Hindlimb muscle (tissue), 1 donor: ENCODE data around the gene XYLB. TPM values are rescaled to one million over a fixed set of nuclear protein-coding genes. Genes with fewer than 3 reads are reported as not detected.
"Not testable (repeated sequence)": the region's sequence is repeated elsewhere in the genome, so short reads cannot be mapped to it uniquely, and the experiment has no call there.

Source experiments
- DNase-seq: peaks from one replicate; pipeline ENCODE4 v3.0.0-alpha.2; 2013
- polyA plus RNA-seq: library from polyadenylated mRNA; unstranded; fragments of 120-200 nt; gene quantifications from one replicate; pipeline ENCODE4 v1.2.1, GENCODE V29; 2013; ENCODE audit not compliant: insufficient read length

XYLB gene
- polyA plus RNA-seq, 1 donor = 3.9 TPM

- DNase-seq = peak; percentile 29
These were observed 50.7 kb downstream of the XYLB start for GRCh38 chr3:38397320-38397719.

GRCh38 chr3:38401246-38401962, 54.8 kb downstream of the XYLB start:
- no peak for DNase-seq

DNA sequence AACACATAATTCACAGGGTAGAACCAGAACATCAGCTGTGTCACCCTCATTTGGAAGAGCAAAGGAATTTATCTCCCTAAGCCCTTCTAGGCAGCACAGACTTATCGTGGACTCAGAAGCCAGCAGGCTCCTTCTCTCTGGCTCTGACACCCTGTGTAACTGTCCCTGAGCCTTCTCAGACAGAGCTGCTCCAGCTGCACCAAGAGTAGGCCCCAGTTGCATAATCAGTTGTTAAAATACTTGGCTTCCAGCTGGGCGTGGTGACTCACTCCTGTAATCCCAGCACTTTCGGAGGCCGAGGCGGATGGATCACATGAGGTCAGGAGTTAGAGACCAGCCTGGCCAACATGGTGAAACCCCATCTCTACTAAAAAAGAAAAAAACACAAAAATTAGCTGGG, 57.7 kb downstream of the XYLB start:
- DNase-seq = no peak

DNA sequence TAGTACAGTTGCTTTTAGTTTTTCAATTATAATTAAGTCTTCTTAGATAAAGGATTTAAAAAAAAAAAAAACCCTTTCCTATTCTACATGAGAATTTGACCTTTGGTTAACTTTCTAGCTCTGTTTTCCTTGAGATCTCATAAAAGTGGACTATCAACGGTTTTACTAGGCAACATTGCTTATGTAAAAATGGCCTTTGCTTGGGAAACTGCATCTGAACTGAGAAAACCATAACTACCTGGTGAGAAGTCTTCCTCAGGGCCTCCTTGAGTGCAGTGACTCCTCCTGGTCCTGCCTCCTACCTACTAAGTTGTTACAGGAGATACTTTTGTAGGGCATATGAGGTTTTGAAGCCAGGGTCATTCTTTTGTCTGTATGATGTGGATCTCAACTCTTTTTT, 65.0 kb downstream of the XYLB start:
- DNase-seq = no peak

DNA sequence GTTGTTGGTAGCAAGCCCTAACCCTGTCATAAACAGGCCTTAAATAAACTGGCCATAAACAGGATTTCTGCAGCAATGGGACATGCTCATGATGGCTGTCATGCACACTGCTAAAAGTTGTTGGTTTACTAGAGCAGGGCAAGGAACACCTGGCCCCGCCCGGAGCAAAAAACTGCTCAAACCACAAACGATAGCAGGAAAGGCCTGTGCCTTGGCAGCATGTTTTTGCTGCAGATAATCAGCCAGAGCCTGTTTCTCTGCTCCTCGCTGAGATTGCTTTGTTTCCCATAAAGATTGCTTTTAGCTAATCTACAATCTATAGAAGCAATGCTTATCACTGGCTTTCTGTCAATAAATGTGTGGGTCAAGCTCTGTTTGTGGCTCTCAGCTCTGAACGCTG, 74.2 kb downstream of the XYLB start:
- DNase-seq = not testable (repeated sequence)

DNA sequence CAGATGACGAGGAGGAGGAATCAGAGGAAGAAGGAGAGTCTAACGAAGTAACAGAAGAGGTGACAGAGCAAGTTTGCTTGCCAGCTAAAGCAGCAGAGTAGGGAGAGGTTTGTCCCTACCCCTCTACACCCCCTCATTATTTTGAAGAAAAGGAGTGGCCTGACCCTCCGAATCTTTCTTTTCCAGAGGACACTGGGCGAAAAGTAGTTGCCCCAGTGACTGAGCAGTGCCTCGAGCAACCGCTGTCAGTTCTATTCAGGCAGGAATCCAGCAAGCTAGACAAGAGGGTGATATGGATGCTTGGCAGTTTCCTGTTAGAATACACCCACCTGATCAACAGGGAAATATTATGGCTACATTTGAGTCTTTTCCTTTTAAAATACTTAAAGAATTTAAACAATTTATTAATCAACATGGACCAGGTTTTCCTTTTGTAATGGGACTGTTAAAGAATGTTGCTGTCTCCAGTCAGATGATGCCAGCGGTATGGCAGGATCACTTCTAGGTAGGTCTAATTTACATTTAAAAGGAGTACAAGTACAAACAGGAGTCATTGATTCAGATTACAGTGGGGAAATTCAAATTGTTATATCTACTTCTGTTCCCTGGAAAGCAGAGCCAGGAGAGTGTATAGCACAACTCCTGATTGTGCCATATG, 75.2 kb downstream of the XYLB start:
- DNase-seq = no peak

GRCh38 chr3:38426798-38427426, 80.3 kb downstream of the XYLB start:
- DNase-seq = not testable (repeated sequence)

DNA sequence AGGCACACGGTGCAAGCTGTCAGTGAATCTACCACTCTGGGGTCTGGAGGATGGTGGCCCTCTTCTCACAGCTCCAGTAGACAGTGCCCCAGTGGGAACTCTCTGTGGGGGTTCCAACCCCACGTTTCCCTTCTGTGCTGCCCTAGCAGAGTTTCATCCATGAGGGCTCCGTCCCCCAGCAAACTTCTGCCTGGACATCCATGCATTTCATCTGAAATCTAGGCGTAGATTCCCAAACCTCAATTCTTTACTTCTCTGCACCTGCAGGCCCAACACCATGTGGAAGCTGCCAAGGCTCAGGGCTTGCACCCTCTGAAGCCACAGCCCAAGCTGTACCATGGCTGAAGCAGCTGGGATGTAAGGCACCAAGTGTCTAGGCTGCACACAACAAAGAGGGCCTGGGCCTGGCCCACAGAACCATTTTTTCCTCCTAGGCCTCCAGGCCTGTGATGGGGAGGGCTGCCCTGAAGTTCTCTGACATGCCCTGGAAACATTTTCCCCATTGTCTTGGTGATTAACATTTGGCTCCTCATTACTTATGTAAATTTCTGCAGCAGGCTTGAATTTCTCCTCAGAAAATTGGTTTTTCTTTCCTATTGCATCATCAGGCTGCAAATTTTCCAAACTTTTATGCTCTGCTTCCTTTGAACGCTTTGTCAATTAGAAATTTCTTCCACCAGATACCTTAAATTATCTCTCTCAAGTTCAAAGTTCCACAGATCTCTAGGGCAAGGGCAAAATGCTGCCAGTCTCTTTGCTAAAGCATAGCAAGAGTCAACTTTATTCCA, 86.5 kb downstream of the XYLB start:
- DNase-seq = not testable (repeated sequence)

DNA sequence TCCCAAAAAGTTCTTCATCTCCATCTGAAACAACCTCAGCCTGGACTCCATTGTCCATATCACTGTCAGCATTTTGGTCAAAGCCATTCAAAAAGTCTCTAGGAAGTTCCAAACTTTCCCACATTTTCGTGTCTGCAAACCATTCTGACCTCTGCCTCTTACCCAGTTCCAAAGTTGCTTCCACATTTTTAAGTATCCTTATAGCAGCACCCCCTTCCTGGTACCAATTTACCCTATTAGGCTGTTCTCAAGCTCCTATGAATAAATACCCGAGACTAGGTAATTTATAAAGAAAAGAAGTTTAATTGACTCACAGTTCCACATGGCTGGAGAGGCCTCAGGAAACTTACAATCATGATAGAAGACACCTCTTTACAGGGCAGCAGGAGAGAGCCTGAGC, 87.1 kb downstream of the XYLB start:
- DNase-seq = not testable (repeated sequence)

DNA sequence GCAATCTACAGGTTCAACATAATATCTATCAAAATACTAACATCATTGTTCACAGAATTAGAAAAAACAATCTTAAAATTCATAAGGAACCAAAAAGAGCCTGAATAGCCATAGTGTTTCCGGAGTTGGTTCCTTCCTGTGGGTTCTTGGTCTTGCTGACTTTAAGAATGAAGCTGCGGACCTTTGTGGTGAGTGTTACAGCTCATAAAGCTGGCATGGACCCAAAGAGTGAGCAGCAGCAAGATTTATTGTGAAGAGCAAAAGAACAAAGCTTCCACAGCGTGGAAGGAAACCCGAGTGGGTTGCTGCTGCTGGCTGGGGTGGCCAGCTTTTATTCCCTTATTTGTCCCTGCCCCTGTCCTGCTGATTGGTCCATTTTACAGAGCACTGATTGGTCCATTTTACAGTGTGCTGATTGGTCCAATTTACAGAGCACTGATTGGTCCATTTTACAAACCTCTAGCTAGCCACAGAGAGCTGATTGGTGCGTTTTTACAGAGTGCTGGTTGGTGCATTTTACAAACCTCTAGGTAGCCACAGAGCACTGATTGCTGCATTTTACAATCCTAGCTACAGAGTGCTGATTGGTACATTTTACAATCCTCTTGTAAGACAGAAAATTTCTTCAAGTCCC, 92.0 kb downstream of the XYLB start:
- not testable (repeated sequence) for DNase-seq

DNA sequence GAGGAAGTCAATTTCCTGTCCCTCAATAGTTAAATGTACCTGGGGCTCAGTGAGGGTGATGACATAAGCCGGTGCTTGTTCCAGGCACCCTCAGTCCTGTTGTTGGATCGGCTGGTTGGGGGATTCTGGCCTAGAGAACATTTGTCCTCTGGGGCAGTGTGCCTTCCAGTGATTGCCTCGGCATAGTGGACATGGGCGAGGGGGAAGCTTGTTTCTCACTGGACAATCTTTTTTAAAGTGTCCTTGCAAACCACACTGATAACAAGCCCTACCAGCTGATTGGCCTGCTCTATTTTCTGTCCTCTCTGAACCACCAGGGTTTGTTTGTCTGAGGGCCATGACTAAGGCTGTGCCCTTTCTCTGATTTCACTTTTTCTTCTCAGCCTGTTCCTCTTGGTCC, 96.6 kb downstream of the XYLB start:
- DNase-seq = not testable (repeated sequence)

DNA sequence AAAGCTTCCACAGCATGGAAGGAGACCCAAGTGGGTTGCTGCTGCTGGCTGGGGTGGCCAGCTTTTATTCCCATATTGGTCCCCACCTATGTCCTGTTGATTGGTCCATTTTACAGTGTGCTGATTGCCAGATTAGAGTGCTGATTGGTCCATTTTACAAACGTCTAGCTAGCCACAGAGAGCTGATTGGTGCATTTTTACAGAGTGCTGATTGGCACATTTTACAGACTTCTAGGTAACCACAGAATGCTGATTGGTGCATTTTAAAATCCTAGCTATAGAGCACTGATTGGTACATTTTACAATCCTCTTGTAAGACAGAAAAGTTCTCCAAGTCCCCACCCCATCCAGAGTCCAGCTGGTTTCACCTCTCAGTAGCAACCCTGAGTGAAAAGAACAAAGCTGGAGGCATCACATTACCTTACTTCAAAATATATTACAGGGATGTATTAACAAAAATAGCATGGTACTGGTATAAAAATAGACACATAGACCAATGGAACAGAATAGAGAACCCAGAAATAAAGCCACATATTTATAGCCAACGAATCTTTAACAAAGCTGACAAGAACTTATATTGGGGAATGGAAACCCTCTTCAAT, 99.6 kb downstream of the XYLB start:
- DNase-seq = no peak

- DNase-seq = no peak
These were observed 100.2 kb downstream of the XYLB start for GRCh38 chr3:38446812-38447211.

DNA sequence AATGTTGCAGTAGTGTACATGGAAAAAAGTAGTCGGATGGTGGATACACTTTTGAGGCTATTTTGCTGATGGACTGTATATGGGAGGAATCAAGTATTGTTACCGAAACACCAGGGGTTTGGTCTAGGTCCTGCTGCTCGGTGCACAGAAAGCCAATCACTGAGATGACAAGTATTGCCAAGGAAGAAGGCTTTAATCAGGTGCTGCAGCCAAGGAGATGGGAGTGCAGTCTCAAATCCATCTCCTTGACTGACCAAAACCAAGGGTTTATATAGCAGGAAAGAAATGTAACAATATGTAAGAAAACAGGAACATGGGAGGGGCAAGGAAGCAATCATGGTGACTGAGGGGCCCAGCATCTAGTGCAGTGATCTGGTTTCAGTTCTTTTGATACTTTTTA, 104.3 kb downstream of the XYLB start:
- DNase-seq = no peak

- peak; percentile 88 for DNase-seq
These were observed 106.7 kb downstream of the XYLB start, which contains the start of gene ACVR2B for GRCh38 chr3:38453075-38453912. Gene ACVR2B, plus strand, starts transcription at chr3:38453890. Its CDS starts 433 bp downstream, at chr3:38454323.

GRCh38 chr3:38453913-38454177, 107.3 kb downstream of the XYLB start:
- DNase-seq = no peak

DNA sequence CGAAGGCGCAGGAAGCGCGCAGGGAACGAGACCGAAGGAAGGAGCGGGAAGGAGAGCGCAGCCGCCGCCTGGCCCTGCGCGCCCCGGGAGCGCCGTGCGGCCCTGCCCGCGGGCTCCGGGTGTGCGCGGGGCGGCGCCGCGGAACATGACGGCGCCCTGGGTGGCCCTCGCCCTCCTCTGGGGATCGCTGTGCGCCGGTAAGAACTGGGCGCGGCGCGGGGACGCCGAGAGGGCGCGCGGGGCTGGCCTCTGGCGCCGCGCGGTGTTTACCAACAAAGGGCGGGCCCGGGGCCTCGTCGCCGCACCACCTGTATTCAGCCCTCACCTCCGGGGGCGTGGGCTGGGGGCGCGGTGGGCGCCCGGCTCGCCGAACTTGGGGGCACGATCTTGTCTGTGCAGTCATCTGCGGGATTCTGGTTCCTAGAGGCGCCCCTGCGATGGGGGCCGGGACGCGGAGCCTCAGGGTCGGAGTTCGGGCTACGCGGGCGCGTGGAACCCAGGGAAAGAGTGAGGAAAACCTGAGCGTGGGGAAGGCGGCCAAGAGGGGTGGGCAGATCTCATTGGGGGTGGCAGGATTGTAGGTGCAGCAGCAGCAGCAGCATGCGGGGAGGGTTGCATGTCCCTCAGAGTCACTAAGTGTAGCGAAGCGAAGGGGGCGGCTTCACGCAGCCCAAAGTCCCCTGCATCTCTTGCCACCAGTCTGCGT, 107.7 kb downstream of the XYLB start:
- DNase-seq = peak; percentile 45

DNA sequence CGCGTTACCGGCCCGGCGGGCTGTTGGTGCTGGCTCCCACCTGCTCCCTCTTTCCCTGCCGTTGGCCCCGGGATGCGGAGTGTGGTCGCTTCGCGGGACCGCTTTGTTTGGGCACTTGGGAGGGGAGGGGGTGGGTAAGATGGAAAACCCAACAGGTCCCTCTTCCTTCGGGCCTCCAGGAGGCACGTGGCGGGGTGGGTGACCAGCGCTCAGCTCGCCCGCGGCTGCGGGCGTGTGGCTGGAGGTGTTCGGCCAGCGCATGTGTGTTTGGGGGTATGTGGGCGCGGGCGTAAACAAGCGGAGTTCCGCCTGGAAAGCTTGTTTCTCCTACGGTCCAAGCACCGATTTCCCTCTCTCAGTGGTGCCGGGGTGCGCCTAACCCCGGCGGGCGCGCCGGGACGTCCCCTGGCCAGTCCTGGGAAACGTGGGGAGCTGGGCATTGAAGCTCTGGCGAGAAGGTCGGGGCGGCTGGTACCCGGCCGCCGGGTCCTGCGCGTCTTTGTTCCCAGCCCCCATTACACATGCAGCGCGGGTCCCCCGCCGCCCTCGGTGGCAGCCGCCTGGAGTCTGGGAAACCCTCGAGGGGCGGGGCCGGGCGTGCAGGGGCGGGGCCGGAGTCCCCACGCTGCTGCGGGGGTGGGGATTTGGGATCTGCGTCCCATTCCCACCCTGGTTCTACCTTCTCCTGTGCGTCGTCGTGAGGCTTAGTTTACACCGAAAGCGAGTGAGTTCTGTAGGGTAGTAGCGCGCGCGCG, 108.5 kb downstream of the XYLB start:
- DNase-seq = peak; percentile 23

GRCh38 chr3:38455639-38456430, 109.2 kb downstream of the XYLB start:
- peak; percentile 24 for DNase-seq
